K562 (cell line): ENCODE results near the gene GPR32. TPM values are rescaled to one million over a fixed set of nuclear protein-coding genes. Genes with fewer than 3 reads are reported as not detected.

Experiments
- CHCHD3 ChIP-seq: fragments of 250-450 bp; sonication (Bioruptor Pico); IDR thresholded peaks from 2 replicates; pipeline ENCODE4 v2.1.2; 2022; ENCODE audit warnings: mild to moderate bottlenecking
- CHD4 ChIP-seq: fragments of 200-600 bp; sonication (generic); IDR thresholded peaks from 3 replicates; pipeline ENCODE4 v1.6.1; 2012; ENCODE audit warnings: low read depth, mild to moderate bottlenecking, mixed read lengths, low read length, inconsistent platforms; ENCODE audit not compliant: insufficient read depth, insufficient replicate concordance, poor library complexity, severe bottlenecking
- ERF ChIP-seq: fragments of 450-650 bp; formaldehyde crosslinking; IDR thresholded peaks from 2 replicates; pipeline ENCODE4 v1.4.0; 2020; ENCODE audit warnings: mild to moderate bottlenecking, mixed read lengths
- NCOA2 ChIP-seq, 2 experiments: fragments of 450-650 bp; IDR thresholded peaks; 2 replicates each; pipeline ENCODE4 v1.6.1; 2018; ENCODE audit warnings: mild to moderate bottlenecking in 2 of 2, moderate library complexity in 1 of 2; ENCODE audit not compliant: partially characterized antibody in 2 of 2
- RBM15 ChIP-seq: fragments of 200-400 bp; formaldehyde crosslinking; IDR thresholded peaks from 2 replicates; pipeline ENCODE4 v1.6.1; 2018; ENCODE audit warnings: mild to moderate bottlenecking, low read length, moderate library complexity; ENCODE audit not compliant: insufficient read depth
- RBM25 ChIP-seq: fragments of 200-400 bp; formaldehyde crosslinking; IDR thresholded peaks from 2 replicates; pipeline ENCODE4 v1.6.1; 2018; ENCODE audit warnings: low read length, low read depth, moderate library complexity; ENCODE audit not compliant: severe bottlenecking
- SRF ChIP-seq, 2 experiments: fragments of 250-450, 450-650 bp in 1 of 2; sonication (Bioruptor Pico) in 1 of 2; sonication (generic) in 1 of 2; formaldehyde crosslinking; IDR thresholded peaks; 2 replicates each; pipeline versions ENCODE4 v1.5.0 to v1.5.1; 2020 to 2022; ENCODE audit warnings: mild to moderate bottlenecking in 1 of 2, missing genetic modification reagents in 1 of 2
- STAT6 ChIP-seq: sonication (generic); formaldehyde crosslinking; IDR thresholded peaks from 2 replicates; pipeline ENCODE4 v1.8.1; 2023; ENCODE audit warnings: mild to moderate bottlenecking, missing genetic modification reagents
- TAF9B ChIP-seq: fragments of 450-650 bp; IDR thresholded peaks from 2 replicates; pipeline ENCODE4 v1.6.1; 2018; ENCODE audit warnings: mild to moderate bottlenecking; ENCODE audit not compliant: partially characterized antibody
- TEAD4 ChIP-seq, 2 experiments: sonication (generic) in 1 of 2; formaldehyde crosslinking in 1 of 2; IDR thresholded peaks; 2 replicates each; pipeline versions ENCODE4 v1.6.1 to v1.8.0; 2012 to 2022; ENCODE audit warnings: borderline replicate concordance in 1 of 2, inconsistent platforms in 1 of 2, low read length in 1 of 2, mild to moderate bottlenecking in 1 of 2, missing genetic modification reagents in 1 of 2
- TFAM ChIP-seq: fragments of 250-450 bp; sonication (Bioruptor Pico); conservative IDR thresholded peaks from 2 replicates; pipeline ENCODE4 v1.5.0; 2021; ENCODE audit warnings: mild to moderate bottlenecking, moderate library complexity
- XRCC3 ChIP-seq: fragments of 450-650 bp; IDR thresholded peaks from 2 replicates; pipeline ENCODE4 v1.6.1; 2017; ENCODE audit warnings: mild to moderate bottlenecking, moderate library complexity
- XRCC4 ChIP-seq: IDR thresholded peaks from one replicate; pipeline ENCODE4 v1.6.1; 2011; ENCODE audit not compliant: insufficient read depth, insufficient read length; ENCODE audit errors: extremely low read depth
- ZBTB33 ChIP-seq: sonication (generic); formaldehyde crosslinking; IDR thresholded peaks from 2 replicates; pipeline ENCODE4 v1.8.1; 2023; ENCODE audit warnings: mild to moderate bottlenecking, missing genetic modification reagents
- ZNF124 ChIP-seq: sonication (generic); formaldehyde crosslinking; IDR thresholded peaks from 2 replicates; pipeline ENCODE4 v1.8.1; 2022; ENCODE audit warnings: missing genetic modification reagents
- ZNF175 ChIP-seq: fragments of 200-800 bp; sonication (Bioruptor generic); IDR thresholded peaks from 2 replicates; pipeline ENCODE4 v1.6.1; 2016; ENCODE audit warnings: low read depth, mild to moderate bottlenecking, missing genetic modification characterization, missing compliant biosample characterization
- ZNF408 ChIP-seq: fragments of 250-450 bp; sonication (Bioruptor Pico); IDR thresholded peaks from 2 replicates; pipeline ENCODE4 v1.4.0; 2020; ENCODE audit warnings: low read depth, mild to moderate bottlenecking, moderate library complexity
- ZNF592 ChIP-seq: fragments of 450-650 bp; IDR thresholded peaks from 2 replicates; pipeline ENCODE4 v1.6.1; 2017; ENCODE audit warnings: antibody characterized with exemption, mild to moderate bottlenecking
- polyA plus RNA-seq, 8 experiments: library from polyadenylated mRNA; depleted of rRNA in 4 of 8; stranded (reverse) in 5 of 8; unstranded in 3 of 8; fragments of >200 nt; fragmentation: Nextera tagmentation in 2 of 8; fragmentation: Illumina TruSeq in 1 of 8; extraction: Ambion mirVana in 2 of 8; extraction: Trizol in 1 of 8; gene quantifications; 2 replicates each; pipeline versions ENCODE4 v1.2.1 to v1.2.3, GENCODE V29; 2011 to 2014; ENCODE audit warnings: inconsistent platforms in 1 of 8, missing spikeins in 1 of 8
- total RNA-seq, 7 experiments: library from RNA; depleted of rRNA in 6 of 7; stranded (reverse); fragments of >200 nt in 6 of 7; fragmentation: Illumina TruSeq in 2 of 7; extraction: Trizol in 2 of 7; gene quantifications; 2 replicates each; pipeline versions ENCODE4 v1.2.1 to v1.2.3, GENCODE V29; 2011 to 2021; ENCODE audit warnings: low replicate concordance in 1 of 7

The GPR32 gene
- total and polyA plus RNA-seq, 9 of the 15 experiments (the other 6 are each of a cell fraction or from before 2014, with no cell fraction given), result not detected

GRCh38 chr19:50725218-50725910 lies 44.9 kb upstream of the GPR32 start (continued):
- TF ChIP-seq CHCHD3 (CRISPR knock-in tag) (no peak), ZNF408 (no peak), ZNF124 (CRISPR knock-in tag) (no peak), XRCC4 (no peak), ZBTB33 (CRISPR knock-in tag) (no peak), CHD4 (no peak), ZNF592 (peak; percentile 79), NCOA2 (IDR thresholded peaks at IDR 0.05; ENCODE audit: partially characterized antibody in 2 of 2) (no peak), XRCC3 (no peak), TEAD4 (IDR thresholded peaks at IDR 0.05; ENCODE audit: low read length) (0 out of 2 replicates have a peak, but pooled peaks have one; percentile 5), TEAD4 (CRISPR knock-in tag; IDR thresholded peaks at IDR 0.05; ENCODE audit: borderline replicate concordance) (no peak), TAF9B (no peak), ZNF175 (CRISPR knock-in tag) (no peak), RBM15 (no peak), STAT6 (CRISPR knock-in tag) (no peak; the same call in 1 of the 2 replicates), SRF (CRISPR knock-in tag; IDR thresholded peaks at IDR 0.05) (no peak), ERF (CRISPR knock-in tag) (peak; percentile 85; the same call in 1 of the 2 replicates), TFAM (CRISPR knock-in tag) (no peak), RBM25 (no peak)
